Activated CD8-positive, alpha-beta memory T cell treated with anti-CD3 and anti-CD28 coated beads for 36 hours (primary cell): Measurements from ENCODE around the gene SYNM. TPM values are rescaled to one million over a fixed set of nuclear protein-coding genes. Genes with fewer than 3 reads are reported as not detected.

ENCODE experiments used
- CTCF ChIA-PET: fragments of 350-600 bp; sonication (Branson Sonifier 250); formaldehyde crosslinking; loops from one replicate; lab custom pipeline; 2021; ENCODE audit warnings: antibody characterized with exemption; lab: Charles Lee
- POLR2A ChIA-PET: fragments of 350-600 bp; sonication (Branson Sonifier 250); formaldehyde crosslinking; loops from one replicate; lab custom pipeline; 2021; ENCODE audit warnings: antibody characterized with exemption; lab: Charles Lee
- total RNA-seq, 2 experiments: library from RNA; stranded (reverse); gene quantifications; one replicate each; pipeline ENCODE4 v1.2.3, GENCODE V29; 2021

SYNM gene
- total RNA-seq, 2 experiments from 2014 or later: 1.0 to 1.2 TPM

DNA sequence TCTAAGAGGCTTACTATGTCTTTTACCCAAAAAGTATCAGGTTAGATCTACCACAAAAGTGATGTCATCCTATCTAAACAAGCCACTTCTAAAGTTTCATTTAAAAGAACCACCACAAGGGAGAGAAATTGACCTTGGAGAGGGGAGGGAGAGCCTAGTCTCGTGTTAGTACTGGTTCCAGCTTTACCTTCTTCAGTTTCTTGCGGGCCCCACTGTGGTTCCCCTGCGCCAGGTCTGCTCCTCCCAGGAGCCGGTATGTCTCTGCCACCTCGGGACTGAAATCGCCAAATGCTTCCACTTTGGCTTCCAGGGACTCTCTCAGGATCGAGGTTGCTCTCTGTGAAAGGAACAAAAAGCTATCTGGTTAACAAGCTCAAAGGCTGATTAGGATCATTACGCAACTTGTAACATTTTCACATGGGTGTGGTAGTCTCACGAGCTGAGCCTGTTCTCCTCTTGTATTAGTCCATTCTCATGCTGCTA is 51.1 kb downstream of the SYNM start:
- CTCF ChIA-PET: no interaction called here
- POLR2A ChIA-PET: no interaction called here

DNA sequence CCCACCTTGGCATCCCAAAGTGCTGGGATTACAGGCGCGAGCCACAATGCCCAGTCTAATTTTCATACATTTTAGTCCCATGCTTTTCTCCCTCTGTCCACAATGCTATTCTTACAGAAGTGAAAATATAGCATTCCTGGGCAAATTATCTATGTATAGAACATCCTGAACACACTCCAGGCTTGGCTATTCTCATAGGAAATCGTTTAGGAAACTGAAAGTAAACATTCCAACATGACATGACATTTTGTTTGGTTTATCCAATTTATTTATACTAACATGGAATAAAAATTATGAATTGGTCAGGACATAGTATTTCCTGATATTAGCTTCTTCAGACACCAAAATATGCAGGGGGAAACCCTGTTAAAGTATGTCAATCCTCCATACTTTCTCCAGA is 52.6 kb downstream of the SYNM start:
- POLR2A ChIA-PET: no interaction called here
- CTCF ChIA-PET: no interaction called here

DNA sequence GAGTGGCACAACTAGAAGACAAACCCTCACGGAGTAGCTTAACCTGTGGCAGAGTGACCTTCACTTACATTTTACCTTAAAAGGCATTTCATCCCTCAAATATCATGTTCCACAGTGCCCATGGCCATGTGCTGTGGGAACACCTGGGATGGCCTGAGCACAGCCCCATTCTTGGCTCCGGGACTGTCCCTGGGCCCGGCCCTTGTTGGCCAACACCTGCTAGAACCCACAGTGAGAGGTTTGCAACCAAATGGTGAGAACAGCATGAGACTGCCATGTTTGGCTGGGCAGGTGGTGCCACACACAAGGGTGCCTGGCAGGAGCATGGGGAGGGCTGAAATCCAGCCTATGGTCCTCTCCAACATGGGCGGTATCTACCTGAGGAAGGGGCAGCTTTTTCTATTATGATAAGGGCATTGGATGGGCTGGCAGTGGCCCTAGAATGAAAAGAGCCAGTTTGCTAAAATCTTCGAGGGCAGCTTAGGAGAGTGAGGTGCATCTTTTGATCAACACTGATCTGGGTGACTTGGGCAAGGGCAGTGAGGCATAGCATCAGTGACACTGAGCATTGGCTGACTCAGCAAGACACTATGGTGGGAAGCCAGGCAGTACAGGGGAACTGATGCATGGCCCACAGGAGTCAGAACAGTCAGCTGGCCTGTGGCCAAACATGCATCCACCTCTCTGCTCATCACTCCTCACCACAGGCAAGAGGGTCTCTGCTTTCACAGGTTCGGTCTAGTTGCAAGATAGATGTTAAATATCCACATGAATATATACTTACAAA is 53.9 kb downstream of the SYNM start:
- CTCF ChIA-PET: no interaction called here
- POLR2A ChIA-PET: no interaction called here

DNA sequence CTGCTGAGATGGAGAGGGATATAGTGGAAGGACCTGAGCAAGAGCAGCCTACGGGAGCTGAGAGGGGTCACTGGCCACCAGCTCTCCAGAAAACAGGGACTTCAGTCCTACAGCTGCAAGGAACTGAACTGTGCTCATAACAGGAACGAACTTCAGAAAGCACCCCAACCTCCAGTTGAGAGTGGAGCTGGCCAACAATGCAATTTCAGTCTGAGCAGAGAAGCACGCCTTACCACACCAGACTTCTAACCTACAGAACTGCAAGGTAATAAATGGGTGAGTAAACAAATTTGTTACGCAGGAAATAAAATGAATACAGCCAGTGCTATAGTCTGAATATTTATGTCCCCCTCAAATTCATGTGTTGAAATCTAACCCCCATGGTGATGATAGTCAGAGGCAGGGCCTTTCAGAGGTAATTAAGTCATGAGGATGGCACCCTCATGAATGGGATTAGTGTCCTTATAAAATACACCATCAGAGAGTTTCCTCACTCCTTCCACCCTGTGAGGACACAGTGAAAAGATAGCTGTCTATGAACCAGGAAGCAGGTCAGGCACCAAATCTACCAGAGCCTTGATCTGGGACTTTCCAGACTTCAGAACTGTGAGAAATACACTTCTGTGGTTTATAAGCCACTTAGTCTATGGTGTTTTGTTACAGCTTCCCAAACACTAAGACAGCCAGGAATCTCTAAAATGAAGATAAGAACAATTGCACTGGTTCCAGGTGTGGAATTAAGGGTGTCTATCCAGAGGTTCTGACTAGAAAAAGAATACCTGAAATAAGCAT is 58.6 kb downstream of the SYNM start:
- ChIA-PET POLR2A (no interaction called here), CTCF (no interaction called here)

DNA sequence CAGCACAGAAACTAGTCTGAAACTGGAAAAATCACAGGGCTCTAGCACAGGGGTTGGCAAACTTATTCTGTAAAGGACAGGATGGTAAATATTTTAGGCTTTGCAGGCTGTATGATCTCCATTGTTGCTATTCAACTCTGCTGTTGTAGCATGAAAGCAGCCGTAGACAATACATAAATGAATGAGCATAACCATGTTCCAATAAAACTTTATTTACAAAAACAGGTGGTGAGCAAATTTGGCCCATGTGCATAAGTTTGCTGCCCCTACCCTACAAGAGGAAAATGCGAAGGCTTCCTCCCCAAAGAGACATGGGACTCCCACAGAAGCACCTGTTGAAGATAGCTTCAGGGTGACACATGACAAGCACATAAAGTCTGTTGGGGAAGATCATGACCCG is 59.2 kb downstream of the SYNM start:
- ChIA-PET CTCF (no interaction called here), POLR2A (no interaction called here)

DNA sequence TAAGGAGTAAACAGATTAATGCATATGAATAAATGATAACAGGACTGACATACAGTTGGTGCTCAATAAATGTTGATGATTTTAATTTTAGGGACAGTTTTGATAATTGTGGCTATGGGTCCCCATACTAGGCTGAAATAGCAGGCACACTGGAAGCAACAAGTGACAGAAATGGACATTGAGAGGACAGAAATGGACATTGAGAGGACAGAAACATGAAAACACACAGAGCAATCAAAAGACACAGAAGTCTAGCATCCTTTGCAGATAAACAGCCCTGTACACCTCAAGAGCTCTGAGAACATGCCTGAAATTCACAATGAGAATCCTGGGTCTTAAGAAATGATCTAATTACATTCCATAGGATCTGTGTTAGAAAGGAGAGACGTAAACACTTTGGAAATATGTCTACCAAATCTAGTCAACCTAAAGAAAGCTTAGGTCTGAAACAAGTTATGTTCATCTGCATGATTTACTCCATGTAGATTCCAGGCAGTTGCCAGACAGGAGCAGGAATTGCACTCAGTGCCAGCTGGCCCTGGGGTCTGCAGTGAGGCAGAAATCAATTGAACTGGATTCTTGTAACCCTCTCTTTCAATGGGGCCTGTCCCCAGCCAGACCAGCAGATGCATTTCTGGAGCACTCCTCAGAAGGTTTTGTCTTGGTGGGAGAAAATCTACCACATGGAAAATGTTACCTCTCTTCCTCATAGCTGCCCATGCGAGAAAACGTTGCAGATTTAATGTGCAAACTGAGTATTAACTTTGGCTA is 60.3 kb downstream of the SYNM start:
- ChIA-PET POLR2A (no interaction called here), CTCF (no interaction called here)

DNA sequence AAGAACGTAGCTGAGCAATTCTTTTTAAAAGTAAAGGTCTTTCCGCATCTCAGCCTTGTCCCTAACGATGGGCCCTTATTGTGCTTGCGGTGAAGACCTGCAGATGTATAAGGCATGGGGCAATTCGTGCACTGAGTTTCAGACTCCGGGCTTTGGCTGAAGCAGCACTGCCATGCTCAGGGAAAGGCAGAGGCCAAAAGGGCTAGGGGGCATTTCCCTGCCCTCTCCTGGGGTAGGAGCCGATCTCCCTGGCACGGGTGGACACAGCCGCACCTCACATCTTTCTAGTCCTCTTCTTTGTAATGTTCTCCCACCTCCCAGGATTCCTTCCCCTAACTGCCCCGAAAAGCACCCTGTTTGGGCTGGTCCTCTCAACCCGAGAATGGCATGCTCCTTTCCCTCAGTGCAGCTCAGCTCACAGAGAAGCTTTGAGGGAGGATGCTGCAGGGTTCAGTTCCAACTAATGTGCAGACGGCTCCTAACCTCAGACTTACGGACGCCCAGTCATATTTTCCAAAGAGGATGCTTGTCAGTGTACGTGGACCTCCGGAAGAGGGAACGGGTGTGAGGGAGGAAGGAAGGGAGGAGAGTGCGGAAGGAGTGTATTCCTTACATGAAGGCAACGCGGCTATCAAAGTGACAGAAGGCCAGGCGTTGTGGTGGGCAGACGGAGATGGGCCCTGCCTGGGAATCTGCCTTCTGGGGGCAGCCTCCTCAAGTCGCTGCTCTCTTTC is 61.2 kb downstream of the SYNM start:
- ChIA-PET CTCF (no interaction called here), POLR2A (no interaction called here)

DNA sequence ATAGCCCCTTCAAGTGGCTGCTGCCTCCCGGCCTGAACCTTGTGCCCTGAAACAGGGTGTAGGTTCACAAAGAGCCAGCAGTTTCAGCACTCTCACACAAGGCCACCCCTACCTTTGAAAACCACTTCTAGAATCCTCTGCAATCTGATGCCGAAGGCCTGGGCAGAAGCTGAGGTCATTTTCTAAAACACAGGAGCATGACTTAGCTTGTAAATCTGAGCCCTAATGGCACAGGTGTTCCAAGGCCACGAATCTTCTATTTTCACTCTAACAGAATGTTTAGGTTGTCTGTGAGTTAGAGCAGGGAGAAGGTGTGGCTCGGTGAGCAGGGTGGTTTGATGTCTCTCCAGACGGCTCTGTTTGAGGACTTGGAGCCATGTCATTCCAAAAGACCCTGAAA is 62.3 kb downstream of the SYNM start:
- ChIA-PET POLR2A (no interaction called here), CTCF (no interaction called here)

DNA sequence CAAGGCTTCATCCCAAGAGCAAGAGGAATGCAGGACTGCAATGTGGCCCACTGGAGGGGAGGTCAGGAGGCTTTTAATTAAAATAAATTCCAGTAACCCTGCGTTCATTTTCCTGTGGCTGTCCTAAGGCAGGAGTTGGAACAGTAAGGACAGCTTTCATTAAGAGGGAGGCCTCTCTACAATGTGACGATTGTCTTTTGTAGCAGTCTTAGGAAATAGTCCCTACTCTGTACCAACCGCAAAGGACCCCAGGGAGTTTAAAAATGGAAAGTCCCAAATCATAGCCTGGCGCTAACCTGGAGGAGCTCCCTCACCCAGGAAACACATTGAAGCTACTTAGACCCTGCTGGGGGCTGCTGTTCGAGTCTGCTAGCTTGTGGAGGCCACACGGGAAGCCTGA is 62.8 kb downstream of the SYNM start:
- CTCF ChIA-PET: no interaction called here
- POLR2A ChIA-PET: no interaction called here

DNA sequence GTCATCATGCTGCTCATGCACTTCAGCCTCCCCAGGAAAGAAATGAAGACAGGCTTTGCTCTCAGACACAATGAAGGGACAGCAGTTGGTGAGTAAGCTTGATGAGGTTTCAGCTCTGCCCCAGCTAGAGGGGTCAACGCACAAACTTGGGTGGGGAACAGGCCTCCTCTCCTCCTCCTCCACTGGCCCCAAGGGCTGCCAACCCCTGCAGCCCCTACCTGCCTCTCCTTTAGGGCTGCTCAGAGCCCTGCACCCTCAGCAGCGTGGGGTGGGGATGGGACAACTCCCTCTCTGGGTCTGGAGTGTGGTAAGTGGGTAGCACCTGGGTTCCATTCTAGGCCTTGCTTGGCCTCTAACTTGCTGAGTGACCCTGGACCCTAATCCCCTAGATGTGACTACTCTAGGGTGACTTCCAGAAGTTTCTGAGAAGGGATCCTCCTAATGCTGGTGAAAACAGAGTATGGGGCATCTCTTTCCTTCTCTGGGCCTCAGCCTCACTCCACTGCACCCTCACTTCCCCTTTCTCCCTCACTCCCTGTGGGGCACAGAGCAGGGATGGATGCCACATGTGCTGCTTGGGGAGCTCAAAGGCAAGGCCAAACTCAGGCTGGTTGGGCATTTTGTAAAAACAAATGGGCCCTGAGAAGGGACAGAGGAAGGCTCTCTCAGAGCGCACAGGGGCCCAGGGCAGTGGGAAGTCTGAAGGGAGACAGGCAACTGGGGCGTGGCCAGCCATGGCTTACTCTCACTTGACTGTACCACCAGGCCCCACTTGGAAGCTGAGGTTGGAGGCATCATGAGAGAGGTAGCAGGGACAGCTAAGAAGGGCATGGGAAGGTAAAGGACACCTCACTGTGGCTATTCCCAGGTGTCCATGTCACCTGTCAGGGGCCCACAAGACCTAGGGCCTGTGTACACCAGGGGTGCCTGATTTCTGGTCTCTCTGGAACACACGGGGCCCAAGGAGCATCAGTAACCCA is 64.0 kb downstream of the SYNM start:
- ChIA-PET POLR2A (no interaction called here), CTCF (no interaction called here)

DNA sequence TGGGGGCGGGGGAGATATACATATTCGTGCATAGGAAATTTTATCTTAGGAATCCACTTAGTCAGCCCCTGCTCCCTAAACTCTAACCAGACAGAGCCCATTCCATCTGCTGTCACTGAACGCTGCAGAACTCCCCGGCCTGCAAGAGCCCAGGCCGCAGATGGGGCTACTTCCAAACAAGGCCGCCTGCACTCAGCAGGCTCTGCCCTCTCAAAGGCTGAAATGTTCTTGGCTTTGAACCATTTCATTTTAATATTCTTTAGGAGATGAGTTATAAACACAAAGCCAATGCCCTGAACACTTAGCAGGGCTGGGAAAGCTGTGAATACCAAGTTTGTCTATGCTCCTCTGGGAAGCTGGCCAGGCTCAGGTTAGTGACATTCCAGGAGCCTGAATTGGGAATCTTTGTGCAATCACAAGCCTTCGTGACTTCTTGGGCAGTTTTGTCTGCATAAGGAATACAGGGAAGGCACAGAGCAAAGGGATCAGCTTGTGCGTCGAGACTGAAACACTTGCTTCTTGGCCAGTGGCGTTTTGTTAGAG is 65.0 kb downstream of the SYNM start:
- ChIA-PET CTCF (no interaction called here), POLR2A (no interaction called here)

DNA sequence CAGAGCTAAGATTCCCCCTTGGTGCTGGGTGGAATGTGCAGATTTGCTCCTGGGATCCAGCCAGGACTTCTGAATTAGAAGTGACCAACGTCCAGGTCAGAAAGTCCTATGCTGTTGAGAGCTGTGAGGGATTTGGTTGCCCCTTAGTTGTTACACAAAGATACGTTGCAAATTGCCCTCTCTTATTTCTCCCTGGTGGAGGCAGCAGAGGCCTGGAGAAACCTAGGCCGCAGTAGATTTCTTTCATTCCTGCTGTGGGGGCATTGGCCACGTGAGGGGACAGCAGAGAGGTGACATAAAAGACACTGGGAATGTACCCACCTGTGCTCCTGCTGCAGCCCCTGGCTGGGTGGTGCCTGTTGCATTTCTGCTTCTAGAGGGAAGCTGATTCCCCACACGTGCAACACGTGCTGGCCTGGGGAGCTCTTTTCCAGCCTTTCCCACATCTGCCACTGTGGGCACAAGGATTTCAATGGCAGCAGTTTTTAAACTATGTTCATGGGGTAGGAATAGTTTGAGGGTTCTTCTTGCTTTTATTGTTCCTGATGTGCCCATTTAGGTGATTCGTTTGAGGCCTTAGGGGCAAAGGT is 65.7 kb downstream of the SYNM start:
- ChIA-PET CTCF (no interaction called here), POLR2A (no interaction called here)

DNA sequence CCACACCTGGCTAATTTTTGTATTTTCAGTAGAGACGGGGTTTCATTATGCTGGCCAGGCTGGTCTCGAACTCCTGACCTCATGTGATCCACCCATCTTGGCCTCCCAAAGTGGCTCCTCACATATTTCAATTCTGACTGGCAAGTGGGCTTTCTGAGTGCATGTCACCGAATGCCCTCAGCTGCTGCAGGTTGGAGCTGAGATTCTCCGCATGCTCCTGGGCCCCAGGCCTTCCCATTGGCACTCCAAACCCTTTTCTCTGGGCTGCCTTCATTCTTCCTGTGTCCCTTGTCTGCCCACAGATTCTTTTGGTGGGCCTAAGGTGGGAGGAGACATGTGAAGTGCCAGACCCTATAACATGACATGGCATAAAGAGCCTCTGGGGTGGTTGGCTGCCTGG is 67.3 kb downstream of the SYNM start:
- CTCF ChIA-PET: no interaction called here

DNA sequence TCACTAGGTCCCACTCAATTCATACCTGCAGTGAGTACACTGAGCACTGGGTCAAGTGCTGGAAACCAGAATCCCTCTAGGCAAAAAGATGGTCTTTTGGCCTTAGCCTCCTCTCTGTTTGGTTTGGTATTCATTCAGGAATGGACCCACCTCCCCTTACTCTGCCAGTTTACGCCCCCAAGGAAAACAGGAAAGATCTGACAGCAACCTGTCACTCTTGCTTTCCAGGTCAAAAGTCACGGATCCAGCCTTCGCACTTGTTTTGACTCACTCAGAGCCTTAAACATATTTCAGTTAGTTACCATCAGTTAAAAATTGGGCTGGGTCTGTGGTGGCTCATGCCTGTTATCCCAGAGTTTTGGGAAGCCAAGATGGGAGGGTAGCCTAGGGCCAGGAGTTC is 68.1 kb downstream of the SYNM start:
- ChIA-PET CTCF (no interaction called here), POLR2A (no interaction called here)

More for the DNA sequence above, 67.3 kb downstream of the SYNM start:
- POLR2A ChIA-PET: no interaction called here

DNA sequence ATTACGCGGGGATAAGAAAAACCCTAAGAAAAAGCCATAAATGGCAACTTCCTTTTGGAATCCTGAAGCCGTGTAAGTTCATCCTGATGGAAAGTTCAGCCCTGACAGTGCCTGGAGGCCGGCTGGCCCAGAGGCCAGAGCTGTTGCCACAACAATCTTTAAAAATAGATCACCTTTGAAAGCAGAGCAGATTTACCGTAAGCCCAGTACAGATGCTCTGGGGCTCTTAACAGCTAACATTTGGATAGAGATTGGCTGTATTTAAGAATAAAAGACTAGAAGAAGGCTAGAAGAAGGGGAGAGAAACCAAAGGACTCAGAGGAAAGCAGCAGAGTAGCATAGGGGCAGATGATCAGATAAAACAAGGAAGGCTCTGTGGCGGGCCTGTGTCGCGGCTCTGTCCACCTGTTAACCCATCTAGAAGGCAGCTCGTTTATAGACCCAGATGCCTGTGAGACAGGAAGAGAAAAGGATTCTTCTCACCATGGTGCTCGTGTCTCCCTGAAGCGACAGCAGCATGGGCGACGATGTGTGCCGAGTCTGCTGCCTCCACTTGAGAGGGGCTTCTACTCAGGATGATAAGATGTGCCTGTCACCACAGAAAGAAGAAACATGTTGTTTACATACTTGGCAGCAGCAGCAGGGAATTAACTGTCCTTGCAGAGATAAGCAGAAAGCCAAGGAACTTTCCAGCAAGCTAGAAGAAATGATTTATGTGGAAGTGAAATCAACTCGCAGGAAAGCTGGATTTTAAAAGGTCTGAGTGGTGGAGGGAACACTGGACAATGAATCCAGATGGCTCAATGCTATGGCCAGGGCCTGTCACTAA is 69.9 kb downstream of the SYNM start:
- CTCF ChIA-PET: no interaction called here
- POLR2A ChIA-PET: no interaction called here

DNA sequence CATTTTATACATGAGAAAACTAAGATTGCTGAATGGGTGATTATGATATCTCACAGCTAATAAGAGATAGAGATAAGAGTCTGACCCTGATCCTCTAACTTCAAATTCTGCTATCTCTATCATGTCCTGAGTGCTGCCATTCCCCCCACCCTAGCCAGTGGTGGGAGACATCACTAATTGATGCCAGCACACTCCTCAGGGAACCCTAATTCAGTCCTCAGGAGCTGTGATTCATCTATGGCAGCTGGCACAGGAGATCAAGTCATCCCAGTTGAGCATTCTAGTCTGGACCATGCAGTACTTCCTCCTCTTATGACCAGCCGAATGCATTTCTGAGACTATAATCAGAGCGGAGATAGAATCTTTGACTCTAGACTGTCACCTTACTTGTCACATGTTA is 71.9 kb downstream of the SYNM start:
- CTCF ChIA-PET: interaction anchor here (0.7 kb wide), 1 partner anchor 17 kb away, joined by 3 read pairs; no protein-coding TSS in a partner anchor

DNA sequence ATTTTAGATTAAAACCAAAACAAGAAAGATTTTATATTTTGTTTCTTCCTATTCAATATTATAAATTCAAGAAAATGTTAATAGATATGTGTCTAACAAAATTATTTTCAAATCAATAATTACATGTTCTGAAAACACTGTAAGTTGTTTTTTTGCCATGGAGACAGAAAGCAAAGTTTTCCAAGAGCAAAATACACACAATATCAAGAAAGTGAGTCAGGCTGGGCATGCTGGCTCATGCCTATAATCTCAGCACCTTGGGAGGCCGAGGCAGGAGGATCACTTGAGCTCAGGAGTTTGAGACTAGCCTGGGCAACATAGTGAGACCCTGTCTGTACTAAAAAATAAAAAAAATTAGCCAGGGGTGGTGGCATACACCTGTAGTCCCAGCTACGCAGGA is 72.8 kb downstream of the SYNM start:
- POLR2A ChIA-PET: no interaction called here
- CTCF ChIA-PET: no interaction called here

More for the DNA sequence above, 71.9 kb downstream of the SYNM start:
- POLR2A ChIA-PET: no interaction called here
